HFFc6 (cell line): ENCODE measurements around the gene BNIP3. TPM values are rescaled to one million over a fixed set of nuclear protein-coding genes. Genes with fewer than 3 reads are reported as not detected.

Experiments
- DNase-seq: peaks from one replicate; pipeline ENCODE4 v3.0.0-alpha.2; 2018
- H3K27ac Mint-ChIP-seq: 2 replicates; pipeline ENCODE4 v1.8.0; 2020; ENCODE audit warnings: mild to moderate bottlenecking, mixed read lengths
- H3K27me3 Mint-ChIP-seq: 2 replicates; pipeline ENCODE4 v1.8.0; 2021; ENCODE audit warnings: mild to moderate bottlenecking, moderate library complexity, mixed read lengths; ENCODE audit not compliant: insufficient read depth
- H3K36me3 Mint-ChIP-seq: 2 replicates; pipeline ENCODE4 v1.8.0; 2021; ENCODE audit warnings: low read depth, mixed read lengths
- H3K4me1 Mint-ChIP-seq: 2 replicates; pipeline ENCODE4 v1.8.0; 2020; ENCODE audit warnings: low read depth, mixed read lengths
- H3K4me3 Mint-ChIP-seq: 2 replicates; pipeline ENCODE4 v1.8.0; 2020; ENCODE audit warnings: mild to moderate bottlenecking, moderate library complexity, mixed read lengths
- H3K9me3 Mint-ChIP-seq: 2 replicates; pipeline ENCODE4 v1.8.0; 2020; ENCODE audit warnings: mild to moderate bottlenecking, mixed read lengths
- total RNA-seq, 6 experiments: library from RNA; stranded (reverse); fragmentation: NEBNext Ultra II Directional; extraction: Animal tissue kit (Norgen Biotek cat#: 25700); gene quantifications; 2 replicates in 1 of 6; 3 replicates in 5 of 6; pipeline ENCODE4 v1.2.3, GENCODE V29; 2021
- TF ChIP-seq, protein P1 (sequence below): fragments of 200-600 bp; sonication (generic); IDR thresholded peaks from 2 replicates; pipeline ENCODE4 v1.5.0; 2021; ENCODE audit warnings: antibody characterized with exemption, mild to moderate bottlenecking

The BNIP3 gene
- total RNA-seq, 6 experiments from 2014 or later: 71.0 to 107 (median 78.3) TPM

DNA sequence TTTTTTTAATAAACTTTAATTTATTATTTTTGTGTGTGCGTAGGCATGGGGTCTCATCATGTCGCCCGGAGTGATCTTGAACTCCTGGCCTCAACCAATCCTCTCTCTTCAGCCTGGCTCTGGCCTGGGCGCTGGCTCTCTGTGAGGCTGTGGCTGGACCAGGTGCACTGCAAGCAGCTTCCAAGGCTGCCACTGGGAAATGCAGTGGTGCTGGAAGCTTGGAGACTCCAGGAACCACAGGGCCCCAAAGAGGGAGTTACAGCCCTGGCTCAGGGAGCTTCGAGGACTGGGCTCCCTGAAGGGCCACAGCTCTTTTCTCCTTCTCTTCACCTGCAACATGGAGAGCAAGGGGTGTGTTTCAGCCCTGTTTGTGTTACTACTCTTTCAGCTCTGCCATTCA is 36.7 kb upstream of the BNIP3 start:
- TF ChIP-seq, protein P1, sequence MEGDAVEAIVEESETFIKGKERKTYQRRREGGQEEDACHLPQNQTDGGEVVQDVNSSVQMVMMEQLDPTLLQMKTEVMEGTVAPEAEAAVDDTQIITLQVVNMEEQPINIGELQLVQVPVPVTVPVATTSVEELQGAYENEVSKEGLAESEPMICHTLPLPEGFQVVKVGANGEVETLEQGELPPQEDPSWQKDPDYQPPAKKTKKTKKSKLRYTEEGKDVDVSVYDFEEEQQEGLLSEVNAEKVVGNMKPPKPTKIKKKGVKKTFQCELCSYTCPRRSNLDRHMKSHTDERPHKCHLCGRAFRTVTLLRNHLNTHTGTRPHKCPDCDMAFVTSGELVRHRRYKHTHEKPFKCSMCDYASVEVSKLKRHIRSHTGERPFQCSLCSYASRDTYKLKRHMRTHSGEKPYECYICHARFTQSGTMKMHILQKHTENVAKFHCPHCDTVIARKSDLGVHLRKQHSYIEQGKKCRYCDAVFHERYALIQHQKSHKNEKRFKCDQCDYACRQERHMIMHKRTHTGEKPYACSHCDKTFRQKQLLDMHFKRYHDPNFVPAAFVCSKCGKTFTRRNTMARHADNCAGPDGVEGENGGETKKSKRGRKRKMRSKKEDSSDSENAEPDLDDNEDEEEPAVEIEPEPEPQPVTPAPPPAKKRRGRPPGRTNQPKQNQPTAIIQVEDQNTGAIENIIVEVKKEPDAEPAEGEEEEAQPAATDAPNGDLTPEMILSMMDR: no peak
- peaks cover 7% of the 10 kb centered on the region for H3K4me1 Mint-ChIP-seq
- H3K27ac Mint-ChIP-seq: no peak overlapping the region
- no peaks in the 10 kb centered on the region for H3K36me3 Mint-ChIP-seq
- H3K9me3 Mint-ChIP-seq: no peaks in the 10 kb centered on the region
- no peak for DNase-seq
- no peak overlapping the region for H3K4me3 Mint-ChIP-seq
- H3K27me3 Mint-ChIP-seq: peaks cover 31% of the 10 kb centered on the region

DNA sequence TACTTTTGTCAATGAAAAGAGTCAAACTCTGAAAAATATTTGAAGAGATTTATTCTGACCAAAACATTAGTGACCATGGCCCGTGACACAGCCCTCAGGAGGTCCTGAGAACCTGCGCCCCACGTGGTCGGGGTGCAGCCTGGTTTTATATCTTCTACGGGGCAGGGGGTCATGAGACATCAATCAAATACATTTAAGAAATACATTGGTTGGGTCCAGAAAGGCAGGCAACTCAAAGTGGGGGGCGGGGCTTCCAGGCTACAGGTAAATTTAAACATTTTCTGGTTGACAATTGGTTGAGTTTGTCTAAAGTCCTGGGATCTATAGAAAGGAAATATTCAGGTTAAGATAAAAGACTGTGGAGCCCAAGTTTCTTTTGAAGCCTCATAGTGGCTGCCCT is 34.8 kb upstream of the BNIP3 start:
- TF ChIP-seq, protein P1: no peak
- Mint-ChIP-seq H3K36me3 (no peaks in the 10 kb centered on the region), H3K4me1 (no peaks in the 10 kb centered on the region), H3K9me3 (no peaks in the 10 kb centered on the region), H3K4me3 (no peak overlapping the region), H3K27ac (no peak overlapping the region), H3K27me3 (peaks cover 29% of the 10 kb centered on the region)
- DNase-seq: no peak

DNA sequence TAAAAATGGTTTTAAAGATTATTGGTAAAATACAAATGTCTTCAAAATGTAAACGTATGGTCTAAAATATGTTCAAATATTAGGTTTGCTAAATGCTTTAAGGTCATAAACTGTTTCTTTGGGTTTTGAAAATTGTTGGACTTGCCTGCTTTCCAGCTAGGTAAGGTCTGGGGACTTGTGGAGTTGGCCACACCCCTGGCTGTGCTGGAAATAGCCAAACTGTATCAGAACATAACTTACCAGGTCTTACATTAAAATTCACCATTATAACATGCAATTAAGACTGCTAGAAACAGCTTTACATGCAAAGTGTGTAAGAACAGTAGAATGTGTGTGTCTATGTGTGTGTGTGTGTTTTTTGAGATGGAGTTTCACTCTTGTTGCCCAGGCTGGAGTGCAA is 29.7 kb upstream of the BNIP3 start:
- no peak for DNase-seq
- TF ChIP-seq, protein P1: no peak
- Mint-ChIP-seq H3K9me3 (no peaks in the 10 kb centered on the region), H3K4me3 (no peak overlapping the region), H3K4me1 (no peaks in the 10 kb centered on the region), H3K36me3 (no peaks in the 10 kb centered on the region; the same call in 1 of the 2 replicates), H3K27ac (no peak overlapping the region), H3K27me3 (peaks cover 60% of the 10 kb centered on the region)

DNA sequence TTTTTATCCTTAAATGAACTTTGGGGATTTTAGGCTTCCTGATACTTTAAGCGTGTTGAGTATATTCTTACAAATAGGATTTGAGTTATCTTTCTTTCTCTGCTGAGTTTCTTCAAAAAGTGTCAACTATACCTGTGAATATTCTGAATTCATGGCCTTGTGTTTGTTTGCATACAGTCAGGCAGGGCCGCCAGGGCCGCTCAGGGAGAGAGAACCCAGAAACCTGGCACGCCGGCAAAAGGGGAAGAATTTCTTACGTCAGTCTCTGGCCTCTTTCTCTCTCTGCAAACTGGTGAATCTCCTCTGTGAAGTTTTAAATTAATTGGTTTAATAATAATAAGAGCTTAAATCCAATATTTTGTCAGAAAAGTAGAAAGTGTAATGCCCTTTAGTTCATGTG is 29.3 kb upstream of the BNIP3 start:
- no peaks in the 10 kb centered on the region for H3K9me3 Mint-ChIP-seq

DNA sequence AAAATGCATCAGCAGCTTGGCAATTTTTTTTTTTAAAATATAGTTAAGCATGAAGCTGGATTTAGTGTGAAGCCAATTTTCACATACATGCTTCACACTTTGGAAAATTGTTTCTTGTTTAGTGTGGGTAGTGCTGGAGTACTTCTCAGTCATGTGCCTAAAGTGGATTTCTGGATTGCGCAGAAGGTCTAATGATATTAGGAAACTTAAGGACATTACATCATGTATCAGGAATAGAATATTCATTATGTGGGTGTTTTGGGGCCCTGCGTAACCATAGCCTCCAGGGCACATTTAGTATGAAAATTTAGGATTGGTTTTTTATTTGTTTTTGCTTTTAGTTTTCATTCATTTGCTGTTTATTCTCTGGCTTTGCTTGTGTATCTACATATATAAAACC is 28.8 kb upstream of the BNIP3 start:
- Mint-ChIP-seq H3K36me3 (no peaks in the 10 kb centered on the region; the same call in 1 of the 2 replicates), H3K4me3 (no peak overlapping the region), H3K27me3 (peaks cover 53% of the 10 kb centered on the region), H3K4me1 (no peaks in the 10 kb centered on the region), H3K9me3 (0 out of 2 replicates have a peak, but pooled peaks cover under 1% of the 10 kb centered on the region), H3K27ac (no peak overlapping the region)
- no peak for DNase-seq
- TF ChIP-seq, protein P1: no peak

More for the DNA sequence above, 29.3 kb upstream of the BNIP3 start:
- no peaks in the 10 kb centered on the region; the same call in 1 of the 2 replicates for H3K36me3 Mint-ChIP-seq
- no peak for DNase-seq
- H3K27ac Mint-ChIP-seq: no peak overlapping the region
- H3K4me3 Mint-ChIP-seq: no peak overlapping the region
- peaks cover 58% of the 10 kb centered on the region for H3K27me3 Mint-ChIP-seq
- H3K4me1 Mint-ChIP-seq: no peaks in the 10 kb centered on the region
- TF ChIP-seq, protein P1: no peak

DNA sequence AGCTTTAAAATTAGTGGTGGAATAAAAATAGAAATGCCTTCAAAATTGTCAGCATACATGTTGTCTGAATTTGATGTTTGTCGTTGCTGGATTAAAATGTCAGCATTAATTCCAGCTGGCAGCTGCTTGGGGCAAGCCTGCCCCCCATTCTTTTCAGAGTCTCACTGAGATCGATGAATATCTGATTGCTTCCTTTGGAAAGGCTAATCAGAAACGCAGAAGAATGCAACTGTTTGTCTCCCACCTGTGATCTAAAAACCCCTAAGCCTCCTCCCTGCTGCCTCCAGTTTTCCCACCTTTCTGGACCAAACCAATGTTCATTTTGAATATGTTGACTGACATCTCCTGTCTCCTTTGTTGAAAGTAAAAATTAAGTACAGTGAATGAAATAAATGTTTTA is 27.9 kb upstream of the BNIP3 start:
- H3K27ac Mint-ChIP-seq: no peak overlapping the region
- H3K36me3 Mint-ChIP-seq: no peaks in the 10 kb centered on the region; the same call in 1 of the 2 replicates
- peaks cover 9% of the 10 kb centered on the region for H3K9me3 Mint-ChIP-seq
- 0 out of 2 replicates have a peak, but pooled peaks cover 6% of the 10 kb centered on the region for H3K4me1 Mint-ChIP-seq
- no peak for DNase-seq
- no peak overlapping the region for H3K4me3 Mint-ChIP-seq
- H3K27me3 Mint-ChIP-seq: peaks cover 54% of the 10 kb centered on the region
- TF ChIP-seq, protein P1: no peak
